DMS114 treated with DMSO at 0.1 percent for 48 hours (cell line): ENCODE measurements around the gene EPB41L1.

Source experiments
- DNase-seq: peaks from one replicate; lab custom pipeline; 2025; ENCODE audit not compliant: unreplicated experiment; lab: John Stamatoyannopoulos, UW

The EPB41L1 gene

DNA sequence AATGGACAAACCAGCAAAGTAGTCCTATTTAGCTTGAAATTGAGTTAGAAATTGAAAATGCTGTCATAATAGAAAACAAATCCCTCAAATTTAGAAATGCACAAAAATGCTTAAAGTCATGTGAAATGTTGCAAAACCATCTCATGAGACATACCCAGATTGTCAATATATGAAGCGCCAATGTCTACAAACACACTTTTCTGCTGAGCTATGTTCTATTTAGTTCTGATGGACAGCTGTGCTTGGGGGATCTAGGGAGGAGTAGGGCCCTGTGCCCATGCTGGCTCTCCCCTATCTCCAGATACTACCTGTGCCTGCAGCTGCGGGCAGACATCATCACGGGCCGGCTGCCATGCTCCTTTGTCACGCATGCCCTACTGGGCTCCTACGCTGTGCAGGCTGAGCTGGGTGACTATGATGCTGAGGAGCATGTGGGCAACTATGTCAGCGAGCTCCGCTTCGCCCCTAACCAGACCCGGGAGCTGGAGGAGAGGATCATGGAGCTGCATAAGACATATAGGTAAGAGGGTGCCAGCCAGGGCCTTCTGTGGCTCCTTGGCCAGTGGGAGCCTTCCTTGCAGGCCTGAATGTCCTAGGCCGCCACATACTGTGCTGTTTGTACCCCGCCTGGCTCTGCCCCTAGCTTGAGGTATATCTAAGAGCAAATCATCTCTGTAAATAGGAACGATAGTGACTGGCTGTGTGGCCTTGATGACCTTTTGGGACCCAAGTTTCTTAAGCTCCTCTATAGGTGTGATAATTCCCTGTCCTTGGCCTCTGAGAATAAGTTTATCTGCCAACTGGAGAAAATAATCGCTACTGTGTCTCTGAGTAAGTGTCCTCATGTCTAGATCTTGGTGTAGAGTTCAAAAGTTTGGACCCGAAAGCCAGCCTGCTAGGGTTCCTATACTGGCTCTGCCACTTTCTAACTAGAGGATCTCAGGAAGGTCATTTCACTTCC lies 30.6 kb downstream of the EPB41L1 start:
- DNase-seq, result no peak

DNA sequence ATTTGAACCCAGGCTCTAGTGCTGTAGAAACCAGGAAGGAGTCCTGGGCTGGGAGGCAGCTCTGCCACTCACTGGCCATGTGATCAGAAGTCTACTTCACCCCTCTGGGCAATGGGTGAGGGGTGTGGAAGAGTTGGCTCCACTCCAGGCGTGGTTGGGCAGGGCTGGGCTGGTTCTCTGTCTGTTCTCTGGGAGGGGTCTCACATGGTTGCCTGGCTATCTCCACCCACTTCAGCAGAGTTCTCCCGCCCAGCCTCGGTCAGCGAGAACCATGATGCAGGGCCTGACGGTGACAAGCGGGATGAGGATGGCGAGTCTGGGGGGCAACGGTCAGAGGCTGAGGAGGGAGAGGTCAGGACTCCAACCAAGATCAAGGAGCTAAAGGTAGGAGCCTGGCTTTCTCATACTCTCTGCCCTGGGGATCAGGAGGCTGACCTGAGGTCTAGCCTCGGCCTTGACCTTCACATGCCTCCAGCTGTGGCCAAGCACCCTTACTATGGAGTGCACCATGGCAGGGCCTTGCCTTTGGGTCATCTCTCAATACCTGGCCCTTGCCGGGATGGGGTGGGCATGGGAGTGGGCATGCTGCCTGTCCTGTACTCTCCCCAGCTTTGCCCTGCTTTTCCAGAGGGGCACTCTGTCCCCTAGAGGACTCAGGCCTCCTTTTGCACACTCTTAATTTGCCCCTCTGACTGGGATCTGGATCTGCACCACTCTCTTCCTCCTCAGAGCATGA lies 39.6 kb downstream of the EPB41L1 start:
- no peak for DNase-seq

DNA sequence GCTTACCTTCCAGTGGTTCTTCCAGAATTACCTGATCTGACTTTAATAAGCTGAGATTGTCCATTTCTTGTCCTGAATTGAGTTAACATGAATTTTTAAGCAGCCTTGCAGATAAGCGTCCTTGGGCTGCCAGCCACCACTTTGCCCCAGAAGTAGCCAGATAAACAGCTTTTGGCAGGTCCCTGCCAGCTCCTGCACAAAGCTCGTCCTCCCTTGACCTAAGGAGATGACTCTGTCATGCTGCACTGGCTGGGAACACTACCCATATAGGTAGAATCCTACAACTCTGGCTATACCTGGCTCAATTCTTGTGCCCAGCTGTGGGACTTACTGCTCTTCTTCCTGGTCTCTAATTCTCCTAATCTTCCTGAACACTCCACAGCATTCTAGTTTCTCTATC lies 42.1 kb downstream of the EPB41L1 start:
- DNase-seq, result no peak

DNA sequence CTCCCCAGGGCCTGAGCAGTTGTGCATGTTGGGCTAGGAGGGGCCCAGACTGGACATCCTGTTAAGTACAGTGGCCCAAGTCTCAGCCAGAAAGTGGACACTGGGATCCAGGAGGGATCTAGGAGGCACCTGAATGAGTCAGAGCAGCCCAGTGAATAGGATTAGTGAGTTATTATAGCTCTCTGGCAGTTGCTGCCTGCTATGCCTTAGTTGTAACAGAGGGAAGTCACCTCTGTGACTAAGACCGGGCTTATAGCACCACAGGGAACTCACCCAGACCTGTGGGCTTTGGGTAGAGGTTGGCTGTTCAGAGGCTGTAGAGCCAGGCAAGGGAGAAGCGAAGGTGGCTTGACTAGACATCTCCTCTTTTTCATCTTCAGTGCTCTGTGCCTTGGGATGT lies 42.7 kb downstream of the EPB41L1 start:
- no peak for DNase-seq

DNA sequence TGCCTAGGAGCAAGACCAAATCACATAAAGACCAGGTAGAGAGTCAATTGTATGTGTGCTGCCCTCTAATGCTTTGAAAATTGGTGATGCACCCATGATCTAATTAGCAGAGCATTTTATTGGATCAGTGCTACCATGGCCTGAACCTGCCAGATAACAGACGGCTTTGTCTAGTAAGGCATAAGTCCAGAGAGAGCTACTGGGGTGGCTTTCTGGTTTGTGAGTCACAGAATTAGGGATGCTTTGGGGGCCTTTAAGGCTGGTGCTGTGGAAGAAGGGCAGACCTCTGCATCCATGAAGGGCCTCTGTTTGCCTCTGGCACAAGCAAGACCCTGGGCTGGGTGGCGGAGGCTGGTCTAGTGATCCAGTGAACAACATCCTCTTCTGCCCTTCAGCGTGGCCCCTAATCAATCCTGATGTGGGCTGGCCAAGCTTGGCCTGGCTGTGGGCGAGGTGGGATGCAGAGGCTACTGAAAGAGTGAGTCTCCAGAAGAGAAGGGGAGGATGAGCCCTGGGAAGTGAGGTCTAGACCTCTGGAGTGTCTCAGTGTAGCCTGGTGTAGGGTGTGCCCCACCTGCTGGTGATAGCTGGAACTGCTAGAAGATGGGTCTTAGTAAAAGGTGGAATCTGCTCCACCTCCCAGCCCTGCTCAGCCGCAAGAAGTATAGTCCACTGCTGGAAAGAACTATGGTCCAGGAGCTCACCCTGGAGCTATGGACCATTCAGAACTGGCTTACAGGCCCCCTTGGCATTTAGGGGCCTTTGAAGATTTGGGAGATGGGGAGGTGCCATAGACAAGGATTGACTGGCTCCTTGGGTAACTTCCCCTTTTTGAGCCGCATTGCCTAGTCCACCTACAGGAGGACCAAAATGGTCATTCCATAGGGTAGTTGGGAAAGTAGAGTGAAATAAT lies 45.1 kb downstream of the EPB41L1 start:
- DNase-seq, result peak; percentile 24

DNA sequence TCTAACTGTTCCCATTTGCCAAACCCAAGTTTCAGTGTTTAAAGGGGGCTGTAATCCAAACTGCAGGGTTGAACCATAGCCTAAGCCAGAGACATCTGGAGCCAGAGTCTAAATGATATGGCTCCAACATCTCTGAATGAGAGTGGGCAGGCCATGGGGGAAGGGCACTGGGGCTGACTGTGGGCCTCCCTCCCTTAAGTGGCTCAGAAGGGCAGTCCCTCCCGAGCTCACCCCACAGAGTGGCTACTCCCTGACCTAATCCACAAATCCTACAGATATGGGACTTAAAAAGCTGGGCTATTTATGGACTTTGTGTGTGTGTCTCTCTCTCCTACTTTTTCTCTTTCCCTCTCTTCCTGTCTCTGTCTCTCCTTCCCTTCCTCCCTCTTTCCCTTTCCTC lies 45.9 kb downstream of the EPB41L1 start:
- DNase-seq, result no peak

DNA sequence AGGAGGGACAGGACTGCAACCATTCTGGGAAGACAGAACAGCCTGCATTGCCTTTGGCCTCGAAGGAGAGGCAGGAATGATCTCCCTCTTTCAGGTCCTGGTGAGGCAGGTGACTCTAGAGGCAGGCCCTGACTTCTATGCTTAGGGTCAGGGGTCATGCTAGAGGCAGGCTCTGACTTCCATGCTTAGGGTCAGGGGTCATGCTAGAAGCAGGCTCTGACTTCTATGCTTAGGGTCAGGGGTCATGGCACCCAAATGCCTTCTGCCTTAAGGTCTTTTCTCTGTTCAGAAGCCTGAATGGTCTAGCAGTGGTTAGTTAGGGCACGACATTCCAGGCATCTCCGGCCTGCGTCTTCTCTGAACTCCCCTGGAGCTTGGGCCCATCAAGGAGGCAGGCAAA lies 46.7 kb downstream of the EPB41L1 start:
- no peak for DNase-seq

DNA sequence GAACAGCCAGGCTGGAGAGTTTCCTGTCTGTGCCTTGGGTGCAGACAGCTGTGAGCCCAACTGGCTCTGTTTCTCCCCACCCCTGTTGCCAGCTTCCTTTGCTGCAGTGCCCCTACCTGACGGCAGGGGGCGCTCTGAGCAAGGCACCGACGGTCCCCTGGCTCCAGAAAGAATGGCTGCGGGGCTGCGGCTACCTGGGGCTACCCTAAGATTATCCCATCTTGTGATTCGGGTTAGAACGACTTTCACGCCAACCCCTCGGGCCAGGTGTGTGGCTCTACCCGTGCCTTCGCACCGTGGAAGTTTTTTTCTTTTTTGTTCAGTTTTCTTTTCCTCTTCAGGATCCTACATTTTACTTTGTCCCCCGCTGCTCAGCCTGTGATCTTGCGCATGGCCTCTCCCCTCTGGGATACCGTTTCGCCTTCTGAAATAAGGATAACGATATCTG lies 48.4 kb downstream of the EPB41L1 start:
- no peak for DNase-seq

DNA sequence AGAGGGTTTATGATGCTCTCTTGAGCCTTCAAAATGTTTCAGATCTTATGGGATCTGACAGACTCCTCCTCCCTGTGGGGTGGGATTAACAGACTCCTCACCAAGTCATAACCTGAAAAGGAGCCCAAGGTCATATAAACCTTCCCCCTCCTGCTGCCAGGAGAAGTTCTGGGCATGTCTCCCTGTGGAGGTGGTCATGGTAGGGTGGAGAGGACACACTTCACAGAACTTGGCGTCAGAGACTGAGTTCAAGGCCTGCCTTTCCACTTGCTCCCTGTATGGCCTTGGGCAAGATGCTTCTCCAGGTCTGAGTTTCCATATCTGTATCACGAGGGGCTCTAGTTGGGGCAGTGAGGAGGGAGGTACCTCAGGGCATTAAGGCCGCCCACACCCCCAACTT lies 49.3 kb downstream of the EPB41L1 start:
- no peak for DNase-seq

DNA sequence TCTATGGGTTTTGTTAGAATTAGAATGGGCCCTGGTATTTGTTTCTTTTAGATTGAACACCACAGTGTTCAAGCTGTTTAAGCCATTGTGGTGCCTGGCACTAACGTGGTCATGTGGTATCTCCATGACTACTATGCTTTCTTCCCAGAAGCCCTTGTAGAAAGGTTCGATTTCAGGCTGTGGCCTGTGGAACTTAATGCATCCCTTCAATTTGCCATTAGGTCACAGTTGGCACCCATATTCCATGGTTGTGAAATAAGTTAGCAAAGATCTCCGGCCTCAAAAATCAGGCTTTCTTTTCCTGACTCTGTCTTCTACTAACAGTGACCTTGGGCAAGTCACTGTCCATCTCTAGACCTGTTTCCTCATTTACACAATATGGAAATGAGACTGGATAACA lies 50.5 kb downstream of the EPB41L1 start:
- no peak for DNase-seq

DNA sequence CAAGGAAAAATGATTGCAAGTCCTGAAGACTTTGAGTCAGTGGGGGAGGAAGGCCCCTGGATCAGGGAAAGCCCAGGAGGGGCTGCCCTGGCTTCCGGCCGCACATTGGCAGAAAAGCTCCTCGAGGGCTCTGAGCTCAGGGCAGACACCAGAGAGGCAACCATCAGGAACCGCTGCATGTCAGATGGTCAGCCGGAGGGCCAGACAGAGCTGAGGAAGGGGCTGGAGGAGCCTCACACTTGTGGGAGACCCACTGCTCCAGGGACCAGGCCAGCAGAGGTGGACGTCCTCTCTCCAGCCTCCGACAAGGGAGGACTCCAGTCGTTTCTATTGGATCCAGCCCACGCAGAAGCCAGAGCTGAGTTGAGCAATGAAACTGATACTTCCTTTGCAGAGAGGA lies 51.5 kb downstream of the EPB41L1 start:
- DNase-seq, result no peak

DNA sequence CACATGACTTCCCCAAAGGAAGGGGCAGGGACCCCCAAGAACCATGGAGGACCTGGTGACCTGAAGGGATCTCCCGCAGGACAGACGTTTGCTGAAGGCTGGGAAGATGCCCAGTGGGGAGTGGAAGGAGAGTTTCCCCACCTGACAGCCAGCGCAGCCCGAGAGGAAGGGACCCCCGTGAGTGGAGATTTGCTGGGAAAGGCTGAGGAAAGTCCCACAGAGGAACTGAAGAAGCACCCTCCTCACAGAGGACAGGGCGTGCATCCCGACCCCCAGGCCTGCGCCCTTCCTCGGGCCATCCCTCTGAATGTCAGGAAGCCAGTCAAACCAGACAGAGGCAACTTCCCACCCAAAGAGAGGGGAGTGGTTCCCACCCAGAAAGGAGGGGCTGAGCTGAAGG lies 52.1 kb downstream of the EPB41L1 start:
- no peak for DNase-seq

DNA sequence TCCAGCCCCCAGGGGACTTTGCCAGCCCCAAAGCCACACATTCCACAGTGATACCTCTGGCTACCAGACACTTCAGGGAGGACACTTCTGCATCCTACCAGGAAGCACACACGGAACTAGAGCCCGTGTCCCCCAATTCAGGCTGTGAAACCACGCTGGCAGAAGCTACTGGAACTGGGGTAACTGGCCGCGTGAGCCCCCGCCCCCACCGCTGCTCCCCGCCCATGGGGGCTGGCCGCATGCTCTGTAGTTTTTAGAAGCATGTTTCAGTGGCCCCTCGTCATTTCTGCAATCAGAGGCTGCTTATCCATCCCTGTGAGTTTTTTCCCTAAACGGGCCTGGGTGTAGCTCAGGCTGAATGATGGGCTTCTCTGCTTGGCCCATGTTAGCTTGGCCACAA lies 53.1 kb downstream of the EPB41L1 start:
- no peak for DNase-seq

DNA sequence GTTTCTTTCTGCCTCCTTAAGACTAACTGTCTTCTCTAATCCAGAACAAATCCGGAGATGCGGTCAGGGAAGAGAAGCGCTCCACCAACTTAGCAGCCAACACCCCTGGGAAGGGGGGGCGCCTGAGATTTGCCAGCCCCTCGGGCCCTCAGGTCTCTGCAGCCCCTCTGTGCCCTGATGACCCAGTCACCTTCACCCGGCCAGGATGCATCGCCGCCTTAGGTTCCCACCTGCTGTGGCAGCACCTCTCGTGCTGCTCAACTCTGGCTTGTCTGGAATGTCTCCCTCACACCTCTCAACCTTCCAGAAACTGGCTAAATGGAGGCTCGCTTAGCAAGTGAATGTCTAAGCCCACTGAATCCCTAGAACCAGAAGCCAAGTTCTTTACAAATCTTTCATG lies 53.7 kb downstream of the EPB41L1 start:
- no peak for DNase-seq

DNA sequence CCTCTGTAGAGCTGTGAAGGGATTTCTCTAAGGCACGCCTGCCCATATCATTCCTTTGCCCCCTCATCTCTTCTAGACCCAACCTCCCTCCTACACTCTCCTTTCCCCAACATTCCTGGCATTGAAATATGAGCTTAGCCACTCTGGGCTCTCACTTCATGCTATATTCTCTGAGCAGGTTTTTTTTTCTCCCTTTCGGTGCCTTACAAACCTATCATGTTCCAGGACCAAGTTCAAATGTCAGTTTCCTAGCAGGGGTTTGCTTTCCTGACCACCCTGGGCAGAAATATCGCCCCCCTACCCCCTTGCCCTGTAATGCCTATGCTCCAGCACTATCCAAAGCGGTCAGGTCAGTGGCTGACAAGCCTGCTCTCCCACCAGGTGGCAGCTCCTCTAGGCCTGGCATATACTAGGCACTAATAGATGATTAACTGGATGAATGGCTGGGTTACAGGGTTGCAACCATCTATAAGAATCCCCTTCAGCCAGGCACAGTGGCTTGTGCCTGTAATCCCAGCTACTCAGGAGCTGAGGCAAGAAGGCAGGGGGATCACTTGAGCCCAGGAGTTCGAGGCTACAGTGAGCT lies 56.0 kb downstream of the EPB41L1 start:
- DNase-seq, result no peak

DNA sequence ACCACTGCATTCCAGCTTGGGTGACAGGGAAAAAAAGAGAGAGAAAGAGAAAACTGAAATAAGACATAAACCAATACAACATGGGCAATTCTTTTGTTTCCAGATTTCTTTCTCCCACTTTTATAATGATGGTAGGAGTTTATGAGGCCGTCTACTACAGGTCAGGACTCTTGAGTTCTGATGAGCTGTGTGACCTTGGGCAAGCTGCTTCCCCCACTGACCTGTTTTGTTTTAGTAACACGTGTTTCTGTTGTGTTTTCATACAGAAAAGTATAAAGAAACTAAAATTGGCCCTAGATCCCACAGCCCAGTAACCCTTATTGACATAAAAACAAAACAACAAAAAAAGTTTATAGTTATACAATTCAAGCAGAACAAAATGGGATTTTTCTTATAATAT lies 58.8 kb downstream of the EPB41L1 start:
- DNase-seq, result no peak

DNA sequence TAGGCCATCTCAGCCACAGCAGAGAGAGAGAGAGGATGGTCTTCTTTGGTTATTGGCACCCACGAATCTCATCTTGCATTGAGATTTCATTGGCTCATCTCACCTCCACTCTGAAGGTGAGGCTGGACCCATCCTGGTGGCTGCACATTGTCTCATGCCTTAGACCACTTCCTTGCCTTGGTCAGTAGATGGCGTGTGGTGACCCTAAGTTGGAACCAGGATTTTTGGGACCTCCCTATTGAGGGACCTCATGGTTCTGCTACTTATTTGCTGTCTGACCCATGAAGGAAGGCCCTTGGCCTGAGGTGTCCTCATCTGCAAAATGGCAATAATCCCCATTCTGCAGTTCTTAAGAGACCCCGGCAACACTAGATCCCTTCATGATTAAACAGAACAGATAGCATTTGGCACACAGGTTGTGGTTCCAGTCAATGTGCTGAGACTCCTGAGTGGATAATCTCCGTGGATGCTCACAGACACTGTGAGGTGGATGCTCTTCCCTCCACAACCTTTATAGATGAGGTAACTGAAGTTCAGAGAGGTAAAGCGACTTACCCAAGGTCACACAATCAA lies 60.2 kb downstream of the EPB41L1 start:
- DNase-seq, result no peak

DNA sequence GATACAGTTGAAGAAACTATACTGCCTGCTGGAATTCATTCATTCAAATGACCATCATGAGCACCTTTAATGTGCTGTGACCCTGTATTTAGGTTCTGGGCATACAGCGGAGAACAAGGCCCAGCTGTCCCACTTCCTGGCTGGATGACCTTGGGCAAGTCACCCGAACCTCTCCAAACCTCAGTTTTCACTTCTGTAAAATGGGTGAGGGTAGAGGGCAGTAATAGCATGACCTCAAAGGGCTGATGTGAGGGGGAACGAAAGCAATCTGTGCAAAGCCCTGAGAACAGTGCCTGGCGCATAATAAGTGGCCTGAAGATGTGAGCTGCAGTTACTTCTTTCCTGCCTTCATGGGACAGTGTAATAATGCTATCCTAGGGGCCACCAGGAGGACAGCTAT lies 61.2 kb downstream of the EPB41L1 start:
- DNase-seq, result no peak

DNA sequence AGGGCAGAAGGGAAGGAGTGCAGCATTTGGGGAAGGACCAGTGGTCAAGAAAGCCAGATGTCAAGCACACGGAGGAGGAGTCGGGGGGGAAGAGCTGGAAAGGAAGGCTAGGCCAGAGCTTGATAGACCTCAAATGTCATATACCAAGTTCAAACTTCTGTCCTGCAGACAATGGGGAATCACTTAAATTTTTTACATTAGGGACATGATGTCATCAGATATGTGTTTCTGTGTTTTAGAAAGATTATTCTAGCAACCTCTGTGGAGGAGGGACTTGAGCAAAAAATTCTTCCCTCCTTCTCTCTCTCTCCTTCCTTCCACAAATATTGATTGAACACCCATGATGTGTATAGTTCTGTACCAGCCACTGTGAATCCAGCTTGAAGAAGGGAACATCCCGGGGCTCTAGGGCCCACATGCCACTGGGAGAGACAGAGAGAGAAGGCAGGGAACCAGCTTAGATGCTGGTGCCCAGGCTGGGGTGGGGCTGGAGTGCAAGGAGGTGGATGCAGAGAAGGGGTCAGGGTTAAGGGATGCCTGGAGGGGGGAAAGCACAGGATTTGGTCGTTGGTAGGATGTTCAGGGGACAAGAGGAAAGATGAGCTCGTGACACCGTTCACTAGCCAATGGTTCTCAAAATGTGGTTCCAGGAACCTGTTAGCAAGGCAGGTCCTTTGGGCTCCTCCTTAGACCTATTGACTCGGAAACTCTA lies 61.9 kb downstream of the EPB41L1 start:
- DNase-seq, result no peak

DNA sequence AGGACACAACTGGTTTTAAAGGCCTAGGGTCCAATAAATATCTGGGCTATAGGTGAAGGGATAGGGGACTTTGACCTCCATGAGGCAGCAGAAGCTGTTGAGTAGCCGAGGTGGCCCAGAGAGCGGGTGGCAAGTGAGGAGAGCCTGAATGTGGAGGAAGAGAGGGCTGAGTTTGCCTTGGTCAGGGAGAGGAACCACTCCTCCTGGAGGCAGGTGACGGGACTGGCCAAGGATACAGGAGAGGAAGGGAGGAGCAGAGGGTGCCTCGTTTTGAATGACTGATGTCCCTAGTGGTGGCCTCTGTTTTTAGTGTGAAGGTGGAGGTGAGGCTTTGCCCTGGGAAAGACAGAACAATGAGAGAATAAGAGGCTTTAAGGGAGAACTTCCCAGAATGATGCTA lies 62.7 kb downstream of the EPB41L1 start:
- no peak for DNase-seq
